Fibroblast of upper back skin (primary cell): ENCODE measurements around the gene UVSSA.
"Not testable (repeated sequence)": the region's sequence is repeated elsewhere in the genome, so short reads cannot be mapped to it uniquely, and the experiment has no call there.

Experiments used
- DNase-seq: peaks from one replicate; pipeline ENCODE4 v3.0.0-alpha.2; 2013

The UVSSA gene

GRCh38 chr4:1411436-1412375 lies 64.7 kb downstream of the UVSSA start:
- no peak for DNase-seq

GRCh38 chr4:1412376-1413203 lies 65.6 kb downstream of the UVSSA start:
- DNase-seq: no peak

- no peak for DNase-seq
Measured at GRCh38 chr4:1413204-1413663, 66.2 kb downstream of the UVSSA start.

- DNase-seq: no peak
Measured at GRCh38 chr4:1413687-1414479, 66.9 kb downstream of the UVSSA start.

GRCh38 chr4:1414831-1415680 lies 68.0 kb downstream of the UVSSA start:
- no peak for DNase-seq

GRCh38 chr4:1415681-1415981 lies 68.6 kb downstream of the UVSSA start:
- no peak for DNase-seq

- DNase-seq: no peak
Measured at GRCh38 chr4:1416051-1416947, 69.3 kb downstream of the UVSSA start.

GRCh38 chr4:1416948-1417260 lies 69.9 kb downstream of the UVSSA start:
- DNase-seq: no peak

- no peak for DNase-seq
Measured at GRCh38 chr4:1417522-1418390, 70.7 kb downstream of the UVSSA start.

- no peak for DNase-seq
Measured at GRCh38 chr4:1418494-1419285, 71.7 kb downstream of the UVSSA start.

GRCh38 chr4:1419708-1420107 lies 72.7 kb downstream of the UVSSA start:
- no peak for DNase-seq

GRCh38 chr4:1421657-1422056 lies 74.6 kb downstream of the UVSSA start:
- no peak for DNase-seq

- DNase-seq: no peak
Measured at GRCh38 chr4:1427010-1427409, 80.0 kb downstream of the UVSSA start.

GRCh38 chr4:1443688-1444172 lies 96.7 kb downstream of the UVSSA start:
- DNase-seq: not testable (repeated sequence)
